Measurements from ENCODE around the gene FAM13A. TPM values are rescaled to one million over a fixed set of nuclear protein-coding genes. Genes with fewer than 3 reads are reported as not detected.

Gene FAM13A
- total and polyA plus RNA-seq, 8 donors = 15.7 to 56.4 (median 38.1) TPM

- H3K4me1 ChIP-seq = peaks cover 23 to 25% (median 24%) of the 10 kb centered on the region in 3 donors
- ATAC-seq = no peak
- WGBS, 2 donors = 76 to 88% methylated on average over 4 of the region's 4 CpGs
Measured at GRCh38 chr4:88738180-88738579, 318.8 kb downstream of the FAM13A start.

GRCh38 chr4:88737307-88737941, 319.6 kb downstream of the FAM13A start:
- DNase-seq (peak in 2 of 6 donors; percentile 15 to 26), ATAC-seq (peak; percentile 41 to 72 (median 50)), FAIRE-seq (no peak)
- Histone ChIP-seq H3K4me1 (peaks cover 23 to 28% (median 24%) of the 10 kb centered on the region in 3 donors), H3K27ac (peak overlapping the region; percentile 36 to 66 (median 53)), H3K27me3 (no peaks in the 10 kb centered on the region), H3K9me3 (no peaks in the 10 kb centered on the region), H3K4me3 (peak overlapping the region in 1 of 4 donors; percentile 22), H3K36me3 (peaks cover 0 to 9% (median 0%) of the 10 kb centered on the region in 3 donors)
- WGBS, 2 donors = 50 to 68% methylated on average over 14 of the region's 14 CpGs
- no peak for TF ChIP-seq CTCF (IDR thresholded peaks at IDR 0.05)
- intact Hi-C loops (cut with DNase I) = no loop called here

More at GRCh38 chr4:88738180-88738579, 318.8 kb downstream of the FAM13A start:
- H3K27ac ChIP-seq = peak overlapping the region; percentile 36 to 66 (median 53)
- intact Hi-C loops (cut with DNase I) = no loop called here
- FAIRE-seq (no peak), DNase-seq (no peak)
- H3K36me3 ChIP-seq = peaks cover 0 to 10% (median 0%) of the 10 kb centered on the region in 3 donors
- no peak overlapping the region for H3K4me3 ChIP-seq
- H3K9me3 ChIP-seq = no peaks in the 10 kb centered on the region
- no peak for TF ChIP-seq CTCF (IDR thresholded peaks at IDR 0.05)
- H3K27me3 ChIP-seq = no peaks in the 10 kb centered on the region

- no peaks in the 10 kb centered on the region for H3K9me3 ChIP-seq
- peak overlapping the region in 1 of 4 donors; percentile 22 for H3K4me3 ChIP-seq
- WGBS, 2 donors = 57 to 70% methylated on average over 3 of the region's 3 CpGs
- H3K27ac ChIP-seq = peak overlapping the region in 3 of 4 donors; percentile 36 to 66 (median 62)
- ATAC-seq (no peak), FAIRE-seq (no peak), DNase-seq (no peak)
- H3K27me3 ChIP-seq = no peaks in the 10 kb centered on the region
- peaks cover 23 to 29% (median 24%) of the 10 kb centered on the region in 3 donors for H3K4me1 ChIP-seq
- intact Hi-C loops (cut with DNase I) = no loop called here
- H3K36me3 ChIP-seq = peaks cover 0 to 17% (median 0%) of the 10 kb centered on the region in 3 donors
- no peak for TF ChIP-seq CTCF (IDR thresholded peaks at IDR 0.05)
Measured at GRCh38 chr4:88736264-88736663, 320.7 kb downstream of the FAM13A start.

GRCh38 chr4:88735564-88735963, 321.4 kb downstream of the FAM13A start:
- Histone ChIP-seq H3K4me1 (peaks cover 23 to 29% (median 24%) of the 10 kb centered on the region in 3 donors), H3K9me3 (no peaks in the 10 kb centered on the region), H3K36me3 (peaks cover 0 to 24% (median 4%) of the 10 kb centered on the region in 3 donors), H3K4me3 (no peak overlapping the region), H3K27me3 (no peaks in the 10 kb centered on the region), H3K27ac (peak overlapping the region in 1 of 4 donors; percentile 62)
- FAIRE-seq = no peak
- WGBS, 2 donors = 13% methylated on average over 1 of the region's 1 CpG
- DNase-seq = no peak
- TF ChIP-seq CTCF (IDR thresholded peaks at IDR 0.05) = no peak
- peak in 3 of 4 donors; percentile 22 to 50 (median 26) for ATAC-seq
- intact Hi-C loops (cut with DNase I) = no loop called here

- DNase-seq = no peak
- WGBS, 2 donors = 80 to 89% methylated on average over 3 of the region's 3 CpGs
- no peak for FAIRE-seq
- peak overlapping the region in 1 of 4 donors; percentile 8 for H3K27ac ChIP-seq
- no peaks in the 10 kb centered on the region for H3K27me3 ChIP-seq
- no peak overlapping the region for H3K4me3 ChIP-seq
- no peak for TF ChIP-seq CTCF (IDR thresholded peaks at IDR 0.05)
- ATAC-seq = no peak
- H3K4me1 ChIP-seq = peaks cover 23 to 29% (median 24%) of the 10 kb centered on the region in 3 donors
- H3K9me3 ChIP-seq = no peaks in the 10 kb centered on the region
- intact Hi-C loops (cut with DNase I) = no loop called here
- peaks cover 0 to 34% (median 10%) of the 10 kb centered on the region in 3 donors for H3K36me3 ChIP-seq
Measured at GRCh38 chr4:88734403-88734949, 322.5 kb downstream of the FAM13A start.
